GM19372 (cell line): ENCODE results near the gene CERK.
"Not testable (repeated sequence)": the region's sequence is repeated elsewhere in the genome, so short reads cannot be mapped to it uniquely, and the experiment has no call there.

Experiments used
- ATAC-seq: cut with Tn5 transposase; IDR thresholded peaks from one replicate; pipeline ENCODE4 v1.9.1; 2021; ENCODE audit warnings: mild to moderate bottlenecking, low read depth, moderate library complexity; ENCODE audit not compliant: unreplicated experiment

Gene CERK

DNA sequence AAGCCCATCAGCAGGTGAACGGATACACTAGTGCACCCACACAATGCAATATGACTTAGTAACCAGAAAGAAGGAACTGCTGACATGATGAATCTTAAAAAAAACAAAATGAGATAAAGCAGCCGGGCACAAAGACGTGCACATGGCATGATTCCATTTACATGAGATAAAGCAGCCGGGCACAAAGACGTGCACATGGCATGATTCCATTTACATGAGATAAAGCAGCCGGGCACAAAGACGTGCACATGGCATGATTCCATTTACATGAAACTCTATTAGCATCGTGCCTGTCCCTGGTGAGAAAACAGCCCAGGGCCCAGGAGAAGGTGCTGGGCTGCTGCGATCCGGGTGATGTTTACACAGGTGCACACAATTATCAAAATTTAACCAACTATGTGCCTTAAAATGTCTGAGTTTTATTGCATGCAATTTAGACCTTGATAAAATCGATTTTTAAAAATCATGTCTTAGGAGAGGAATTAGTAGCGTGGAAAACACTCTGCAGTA, 3.8 kb downstream of the CERK start:
- ATAC-seq: not testable (repeated sequence)

DNA sequence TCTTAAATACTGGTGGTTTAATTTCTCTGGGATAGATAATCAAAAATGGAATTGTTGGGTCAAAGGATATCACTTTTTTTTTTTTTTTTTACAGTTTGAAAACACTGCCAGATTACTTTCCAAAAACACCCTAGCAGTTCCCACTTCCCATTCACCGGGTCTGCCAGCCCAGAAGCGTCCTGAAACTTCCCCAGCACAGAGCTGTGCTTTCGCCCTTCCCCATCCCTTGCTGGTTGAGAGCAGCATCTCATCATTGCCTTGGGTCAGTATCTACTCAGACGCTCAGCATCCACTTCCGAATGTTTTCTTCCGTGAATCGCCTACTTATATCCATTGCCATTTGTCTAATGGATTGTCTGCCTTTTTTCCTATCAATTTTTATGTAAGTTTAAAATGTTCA, 5.5 kb downstream of the CERK start:
- no peak for ATAC-seq

DNA sequence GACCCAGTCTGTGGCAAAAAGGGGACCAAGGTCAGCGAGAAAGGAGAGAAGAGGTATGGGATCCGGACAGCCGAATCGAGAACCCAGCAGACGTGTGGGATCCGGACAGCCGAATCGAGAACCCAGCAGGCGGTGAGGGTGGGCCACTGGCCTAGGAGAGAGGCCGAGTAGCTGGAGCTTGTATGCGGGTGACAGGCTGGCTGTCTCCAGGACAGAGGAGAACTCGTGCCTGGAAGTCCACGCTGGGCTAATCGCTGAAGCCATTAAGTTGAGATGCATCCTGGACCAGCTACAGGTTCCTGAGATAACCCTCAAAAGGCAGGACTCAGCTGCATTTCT, 6.0 kb downstream of the CERK start:
- ATAC-seq: no peak

DNA sequence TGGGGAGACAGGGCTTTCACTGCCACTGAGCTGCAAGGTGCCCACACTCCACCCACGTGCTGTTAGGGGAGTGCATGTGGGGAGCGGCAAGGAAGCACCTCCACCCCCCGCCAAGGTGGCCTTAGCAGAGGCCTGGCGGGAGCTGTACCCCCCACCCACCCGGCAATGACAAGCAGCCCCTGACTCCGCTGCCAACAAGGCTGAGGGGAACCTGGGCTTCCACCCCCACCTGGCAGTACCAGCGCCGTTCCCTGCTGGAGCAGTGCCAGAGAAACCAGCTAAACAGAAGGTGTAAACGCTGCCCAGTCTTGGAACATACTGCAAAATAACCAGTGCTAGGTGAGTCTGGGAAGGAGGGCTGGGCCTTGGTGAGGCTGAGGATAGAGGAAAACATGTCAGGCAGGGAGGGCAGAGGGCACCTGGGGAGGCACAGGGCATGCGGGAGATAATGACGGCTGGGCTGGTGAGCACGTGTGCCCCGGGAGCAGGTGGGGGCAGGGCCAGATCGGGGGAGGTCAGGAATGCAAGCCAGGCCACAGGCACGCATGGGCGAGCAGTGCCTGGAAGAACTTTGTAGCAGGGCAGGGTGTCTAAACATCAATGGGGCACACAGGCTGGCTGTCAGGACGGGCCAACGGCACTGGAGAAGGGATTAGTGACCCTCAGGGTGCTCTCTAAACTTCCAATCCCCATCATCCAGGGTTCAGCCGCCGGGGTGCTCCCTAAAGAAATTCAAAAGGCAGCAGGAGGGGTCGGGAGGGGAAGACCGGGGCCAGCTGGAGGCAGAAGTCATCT, 6.6 kb downstream of the CERK start:
- no peak for ATAC-seq

DNA sequence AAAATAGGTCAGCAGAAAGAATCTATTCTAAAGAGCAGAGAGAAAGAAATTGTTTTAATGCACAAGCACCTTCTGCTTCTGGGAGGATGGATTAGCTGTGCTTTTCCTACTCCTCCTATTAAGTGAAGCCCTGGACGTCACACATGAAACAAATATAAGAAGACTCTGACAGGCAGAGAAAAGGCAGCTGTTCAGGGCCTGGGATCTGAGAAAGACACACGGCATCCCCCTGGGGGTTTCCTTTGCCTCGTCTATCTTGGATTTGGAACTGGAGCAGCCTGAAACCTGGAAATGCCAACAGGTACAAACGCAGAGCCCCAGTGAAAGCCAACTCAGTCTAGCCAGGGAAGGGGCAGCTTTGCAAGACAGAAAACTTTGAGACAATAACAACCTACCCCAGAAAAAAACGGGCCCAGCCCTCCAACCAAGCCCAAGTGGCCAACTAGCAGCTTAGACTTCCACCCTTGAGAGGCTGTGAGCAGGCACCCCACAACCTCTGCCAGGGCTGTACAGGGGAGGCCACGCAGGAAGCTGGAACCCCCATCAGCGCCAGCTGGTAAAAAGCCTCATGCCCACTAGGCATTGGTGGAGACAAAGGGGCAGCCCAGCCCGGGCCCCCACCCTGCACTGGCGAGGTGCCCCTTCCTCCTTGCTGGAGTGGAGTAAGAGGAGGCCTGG, 7.3 kb downstream of the CERK start:
- ATAC-seq: no peak

DNA sequence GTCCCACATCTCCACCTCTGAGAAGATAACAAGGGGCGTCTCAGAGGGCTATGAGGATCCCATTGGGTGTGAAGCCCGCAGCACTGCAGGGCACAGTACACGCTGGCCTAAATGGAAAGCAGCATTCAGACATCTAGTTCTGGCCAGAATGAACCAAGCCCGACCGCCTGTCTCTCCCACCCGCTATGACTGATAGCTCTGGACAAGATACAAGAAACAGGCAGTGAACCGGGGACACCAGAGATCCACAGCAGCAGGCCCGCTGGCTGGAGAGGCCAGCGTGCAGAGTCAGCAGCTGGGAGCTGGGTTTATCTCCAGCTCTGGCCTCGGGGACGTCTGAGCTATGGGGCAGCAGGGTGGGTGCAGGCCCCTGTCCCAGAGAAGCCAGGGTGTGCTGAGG, 9.6 kb downstream of the CERK start:
- no peak for ATAC-seq

DNA sequence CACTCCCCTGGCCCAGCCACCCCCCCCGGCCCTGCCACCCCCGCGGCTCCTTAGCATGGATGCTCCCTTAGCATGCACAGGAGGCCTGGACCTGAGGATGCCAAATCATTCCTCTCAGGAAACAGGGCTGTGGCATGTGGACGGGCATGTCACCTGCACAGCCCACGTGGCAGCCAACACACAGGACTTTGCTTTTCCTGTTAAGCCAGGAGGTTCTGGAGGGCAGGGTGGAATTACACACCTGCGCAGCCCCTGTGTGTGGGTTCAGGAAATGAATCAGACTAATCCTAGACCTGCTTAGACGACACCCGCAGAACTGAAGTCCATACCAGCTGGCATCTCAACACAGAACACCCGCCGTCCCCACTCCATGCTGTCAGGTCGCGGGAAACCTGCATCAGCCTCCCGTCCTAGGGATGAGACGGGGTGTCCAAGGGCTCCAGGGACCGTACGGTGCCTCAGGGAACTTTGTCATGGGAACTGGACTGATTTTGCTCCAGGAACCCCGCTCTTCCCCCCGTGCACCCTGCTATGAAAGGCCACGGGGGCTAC, 10.2 kb downstream of the CERK start:
- no peak for ATAC-seq

DNA sequence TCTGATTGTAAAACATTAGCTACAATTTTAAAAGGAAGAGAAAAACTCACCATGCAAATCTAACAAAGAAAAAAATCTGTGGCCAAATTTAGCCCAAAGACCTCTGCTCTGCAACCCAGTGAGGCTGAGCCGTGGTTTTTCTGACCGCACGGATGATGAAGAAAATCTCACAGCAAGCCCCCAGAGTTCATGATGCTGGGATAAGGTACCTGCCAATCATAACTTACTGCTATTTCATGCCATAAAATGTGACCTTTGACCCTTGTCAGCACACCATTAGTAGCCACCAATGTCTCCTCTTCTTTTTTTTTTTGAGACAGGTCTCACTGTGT, 11.1 kb downstream of the CERK start:
- ATAC-seq: no peak

DNA sequence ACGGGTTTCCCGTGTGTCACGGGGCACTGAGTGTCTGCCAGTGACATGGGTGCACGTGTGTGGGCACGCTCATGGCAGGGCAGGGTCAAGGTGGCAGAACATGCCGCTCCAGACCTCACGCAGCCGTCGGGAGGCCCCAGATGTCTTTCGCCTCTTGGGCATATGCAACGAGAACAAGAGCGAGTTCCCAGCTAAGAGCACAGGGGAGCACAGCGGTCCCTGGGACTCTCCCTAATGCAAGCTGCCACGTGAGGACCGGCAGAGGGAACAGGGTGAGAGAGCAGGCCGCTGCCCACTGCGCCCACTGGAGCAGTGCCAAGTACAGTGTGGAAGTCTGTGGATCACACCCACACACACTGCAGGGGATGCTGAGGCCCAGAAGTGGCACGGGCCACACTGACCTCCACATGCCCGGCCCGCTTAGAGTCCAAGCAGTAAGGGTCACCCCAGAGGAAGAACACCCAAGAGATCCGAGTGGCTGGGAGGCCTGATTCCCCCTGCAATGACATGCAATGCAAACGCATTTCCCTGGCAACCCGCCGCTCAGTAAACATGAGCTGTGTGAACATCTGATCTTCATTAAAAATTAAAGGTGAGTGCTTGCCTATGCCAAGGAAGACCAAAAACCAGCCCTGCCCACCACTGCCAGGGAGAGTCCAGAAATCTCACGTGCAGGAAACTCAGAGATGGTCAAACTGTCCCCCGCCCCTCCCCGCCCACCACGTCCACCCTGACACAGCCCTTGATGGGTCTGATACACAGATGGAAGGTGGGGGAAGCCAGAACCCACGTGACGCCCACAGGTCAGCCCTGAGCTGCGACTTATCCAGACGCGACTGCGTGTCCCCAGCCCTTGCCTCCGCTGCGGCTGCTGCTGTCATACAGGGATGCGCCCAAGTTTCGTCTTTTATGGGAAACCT, 11.7 kb downstream of the CERK start:
- no peak for ATAC-seq

DNA sequence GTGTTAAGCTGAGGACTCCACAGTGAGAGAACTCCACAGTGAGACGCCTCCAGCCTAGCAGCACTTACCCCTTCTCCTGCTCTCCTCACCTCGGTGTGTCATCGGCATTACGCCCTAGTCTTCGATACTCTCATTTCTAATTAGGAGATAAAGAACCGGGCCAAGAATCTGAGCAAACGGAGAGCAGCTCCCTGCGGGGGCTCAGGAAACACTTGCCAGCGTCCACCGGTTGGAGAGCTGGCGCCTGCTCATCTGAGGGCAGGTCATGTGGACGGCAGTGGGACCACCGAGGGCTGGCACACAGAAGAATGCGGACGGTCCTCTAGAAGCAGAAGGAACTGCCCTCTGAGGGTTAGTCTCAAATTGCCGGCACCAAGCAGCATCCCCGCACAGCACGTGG, 13.0 kb downstream of the CERK start:
- no peak for ATAC-seq

DNA sequence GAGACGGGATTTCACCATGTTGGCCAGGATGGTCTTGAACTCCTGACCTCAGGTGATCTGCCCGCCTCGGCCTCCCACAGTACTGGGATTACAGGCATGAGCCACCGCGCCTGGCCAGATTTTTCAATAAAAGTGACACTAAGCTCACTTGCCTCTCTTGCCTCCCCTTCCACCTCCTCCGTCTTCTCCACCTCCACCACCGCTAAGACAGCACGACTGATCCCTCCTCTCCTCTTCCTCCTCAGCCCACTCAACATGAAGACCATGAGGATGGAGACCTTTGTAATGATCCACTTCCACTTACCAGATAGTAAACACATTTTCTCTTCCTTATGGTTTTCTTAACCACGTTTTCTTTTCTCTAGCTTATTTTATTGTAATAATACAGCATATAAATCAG, 14.2 kb downstream of the CERK start:
- ATAC-seq: no peak

DNA sequence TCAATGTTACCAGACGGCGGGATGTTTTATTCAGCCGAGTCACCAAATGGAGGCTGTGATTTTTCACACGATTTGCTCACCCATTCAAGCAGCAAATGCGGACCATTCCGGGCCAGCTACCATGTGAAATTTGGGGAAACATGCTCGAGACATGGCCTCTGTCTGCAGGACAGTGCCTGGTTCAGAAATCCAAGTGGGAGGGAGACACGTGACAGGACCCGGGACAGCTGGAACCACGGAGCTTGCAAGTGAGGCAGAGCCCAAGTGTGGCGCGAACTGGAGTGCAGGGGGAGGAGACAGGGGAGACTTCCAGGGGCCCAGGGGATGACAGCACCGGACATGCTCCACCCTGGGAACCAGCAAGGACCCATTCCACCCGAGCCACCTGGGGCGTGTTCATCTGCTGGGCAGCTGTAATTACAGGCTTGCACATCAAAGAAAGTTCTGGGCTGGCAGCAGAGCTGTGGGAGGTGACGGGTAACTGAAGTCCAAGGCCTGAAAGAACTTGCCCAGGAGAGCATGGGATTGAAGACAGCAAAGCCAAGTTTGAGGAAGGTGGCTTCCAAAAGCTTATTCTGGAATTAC, 16.5 kb downstream of the CERK start:
- no peak for ATAC-seq

DNA sequence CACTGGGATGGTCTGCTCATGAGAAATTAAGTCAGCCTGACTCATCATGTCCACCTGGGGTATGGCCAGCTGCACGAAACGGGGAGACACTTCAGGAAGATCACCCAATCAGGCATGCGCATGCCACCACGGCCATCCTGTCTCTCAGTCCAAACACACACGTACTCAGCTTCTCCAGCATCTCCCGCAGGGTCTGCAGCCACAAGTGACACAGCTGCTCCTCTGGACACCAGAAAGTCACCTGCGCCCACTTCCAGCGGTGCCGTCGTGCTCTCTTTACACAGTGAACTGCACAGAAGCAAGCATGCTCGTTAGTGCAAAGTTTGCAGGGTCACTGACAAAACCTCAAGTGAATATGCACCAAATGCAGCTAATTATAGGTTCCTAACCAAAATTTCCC, 18.1 kb downstream of the CERK start:
- no peak for ATAC-seq

DNA sequence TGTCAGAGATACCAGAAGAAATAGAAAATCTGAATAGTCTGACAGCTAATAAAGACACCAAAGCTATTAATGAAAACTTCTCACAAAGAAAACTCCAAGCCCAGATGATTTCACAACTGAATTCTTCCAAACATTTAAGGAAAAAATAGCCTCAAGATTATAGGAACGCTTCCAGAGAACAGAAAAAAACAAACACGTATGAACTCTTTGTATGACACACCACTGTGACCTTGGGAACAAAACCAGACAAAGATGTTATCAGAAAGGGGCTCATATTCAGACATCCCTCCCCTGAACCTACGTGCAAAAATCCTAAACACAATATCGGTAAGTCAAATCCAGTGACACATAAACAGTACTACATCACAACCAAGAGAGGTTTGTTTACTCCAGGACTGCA, 23.5 kb downstream of the CERK start:
- ATAC-seq: no peak

DNA sequence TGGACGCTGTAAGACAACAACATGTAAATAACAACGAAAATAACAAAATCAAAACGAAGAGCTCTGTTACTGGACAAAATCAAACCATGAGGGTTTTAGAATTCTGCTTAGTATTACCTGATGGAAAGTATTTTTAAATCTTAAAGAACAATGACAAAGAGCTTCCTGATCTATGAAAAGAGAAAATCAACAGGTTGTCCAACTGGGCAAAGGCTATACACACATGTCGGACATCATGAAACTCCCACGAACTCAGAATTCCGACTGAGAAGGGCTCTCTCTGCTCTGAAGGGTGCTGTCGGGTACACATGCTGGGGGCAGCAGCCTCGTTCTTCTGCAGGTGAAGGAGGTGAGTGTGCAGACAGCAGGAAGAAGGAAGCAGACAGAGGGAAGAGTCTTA, 25.8 kb downstream of the CERK start:
- no peak for ATAC-seq

DNA sequence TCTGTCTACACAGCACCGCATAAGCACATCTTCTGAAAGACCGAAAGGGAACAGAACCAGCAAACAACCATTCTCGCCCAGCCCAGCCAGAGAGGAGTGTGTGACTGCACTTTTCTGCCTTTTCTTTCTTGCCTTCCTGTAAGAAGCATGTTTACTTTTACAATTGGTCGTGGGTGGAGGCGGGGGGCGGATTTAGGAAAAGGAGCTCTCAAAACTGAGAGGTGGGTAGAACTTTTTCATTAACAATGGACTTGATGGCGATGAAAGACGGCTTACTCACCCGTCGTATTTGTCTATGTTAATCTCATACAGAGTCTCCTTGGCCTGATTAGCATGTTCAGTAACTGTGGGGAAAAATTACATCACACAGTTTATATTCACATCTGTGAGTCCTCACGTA, 27.2 kb downstream of the CERK start:
- no peak for ATAC-seq

DNA sequence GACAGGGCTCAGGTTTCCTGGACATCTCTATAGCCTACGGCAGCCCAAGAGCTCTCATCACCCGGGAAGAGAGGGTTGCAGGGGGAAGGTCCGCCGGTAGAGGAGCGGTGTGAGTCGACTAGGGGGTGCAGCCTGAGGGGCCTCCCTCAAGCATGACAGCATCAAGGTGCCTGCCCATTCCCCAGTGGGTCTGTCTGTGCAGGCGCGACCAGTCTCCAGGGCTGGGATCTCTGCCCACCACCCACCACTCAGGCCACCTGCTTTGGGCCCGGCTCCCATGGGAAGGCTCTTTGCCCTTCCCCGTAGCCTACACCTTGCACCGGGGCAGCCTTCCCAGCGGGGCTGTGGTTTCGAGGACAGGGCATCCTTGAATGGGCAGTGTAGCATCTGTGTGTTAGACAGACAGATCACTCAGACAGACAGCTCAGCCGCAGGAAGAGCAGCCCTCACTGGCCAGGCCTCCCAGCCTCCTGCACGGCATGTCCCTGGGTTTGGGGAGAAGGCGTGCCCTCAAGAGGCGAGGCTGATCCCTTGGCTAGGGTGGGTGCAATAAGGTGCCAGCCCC, 29.2 kb downstream of the CERK start:
- ATAC-seq: no peak

DNA sequence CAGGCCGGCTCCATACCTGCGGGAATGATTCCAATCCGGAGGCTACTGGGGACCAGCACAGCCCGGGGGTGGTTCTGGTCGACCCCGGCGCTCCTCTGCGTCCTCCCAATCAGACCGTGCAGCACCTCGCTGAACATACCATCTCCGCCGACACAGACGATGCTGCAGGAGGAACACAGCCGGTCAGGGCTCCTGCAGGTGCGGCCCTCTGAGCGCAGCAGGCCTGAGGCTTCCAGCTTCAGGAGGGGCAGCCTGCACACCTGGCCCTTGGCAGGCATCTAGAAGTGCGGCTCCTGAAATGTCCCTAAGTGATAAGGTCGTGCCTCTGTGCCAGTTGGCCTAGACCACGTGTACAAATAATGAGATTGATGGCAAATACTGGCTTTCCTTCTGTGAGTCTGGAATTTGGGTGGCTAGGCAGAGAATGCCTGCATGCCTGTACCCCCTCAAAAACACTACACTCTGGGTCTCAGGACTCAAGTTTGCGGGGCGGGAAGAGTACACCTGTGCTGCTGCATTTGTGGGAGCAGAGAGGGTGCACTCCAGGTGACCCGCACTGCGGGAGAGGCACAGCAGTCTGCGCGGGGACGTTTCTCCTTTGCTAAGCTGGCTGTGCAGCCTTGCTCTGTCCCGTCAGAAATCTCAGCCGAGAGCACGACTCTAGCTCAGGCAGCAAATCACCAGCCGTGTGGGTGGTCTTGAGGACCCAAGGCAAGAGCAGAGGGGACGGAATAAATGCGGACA, 30.1 kb downstream of the CERK start:
- no peak for ATAC-seq

DNA sequence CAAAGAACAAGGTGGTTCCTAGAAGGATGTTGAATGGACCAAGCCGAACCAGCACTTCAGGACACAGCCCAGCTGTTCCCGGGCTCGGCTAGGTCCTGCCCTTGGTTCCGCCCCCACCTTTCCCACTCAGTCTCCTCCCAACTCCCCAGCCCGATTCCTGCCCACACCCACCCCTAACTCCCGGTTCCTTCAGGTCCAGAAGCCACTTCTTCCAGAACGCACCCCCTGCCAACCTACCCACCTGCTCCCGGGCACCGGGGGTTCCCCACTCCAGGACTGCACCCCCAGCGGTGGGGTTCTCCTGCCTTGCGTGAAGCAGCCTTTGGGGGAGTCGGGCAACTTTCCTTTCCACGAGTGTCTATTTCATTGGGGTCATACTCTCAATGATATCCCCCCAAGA, 30.7 kb downstream of the CERK start:
- ATAC-seq: no peak

DNA sequence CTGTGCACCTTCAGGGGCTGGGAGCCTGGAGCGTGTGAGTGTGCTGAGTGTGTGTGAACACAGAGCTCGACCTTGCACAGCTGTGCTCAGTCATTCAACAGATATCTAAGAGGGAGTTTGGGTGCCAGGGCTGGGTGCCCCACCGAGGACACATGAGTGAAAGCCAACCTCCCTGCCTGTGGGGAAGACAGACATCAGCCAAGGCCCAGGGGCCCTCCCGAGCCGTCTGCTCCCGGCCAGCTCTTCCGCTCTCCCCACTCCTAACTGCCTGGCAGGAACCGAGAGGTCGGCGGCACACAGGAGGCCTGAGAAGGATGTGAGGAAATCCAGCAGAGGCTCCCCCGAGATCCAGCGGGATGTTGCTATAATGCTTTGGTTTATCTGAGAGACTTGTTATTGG, 32.0 kb downstream of the CERK start:
- no peak for ATAC-seq
